ENCODE results near the gene LENG8.

Gene LENG8

GRCh38 chr19:54448774-54449700 lies at the start of gene LENG8:
Gene LENG8 (plus strand): TSS chr19:54449199. CDS start chr19:54451345, 2,146 bp downstream.
- peak; percentile 94 to 95 (median 95) for DNase-seq (ENCODE audit: low read depth in 2 of 3, low spot score in 1 of 3)

DNA sequence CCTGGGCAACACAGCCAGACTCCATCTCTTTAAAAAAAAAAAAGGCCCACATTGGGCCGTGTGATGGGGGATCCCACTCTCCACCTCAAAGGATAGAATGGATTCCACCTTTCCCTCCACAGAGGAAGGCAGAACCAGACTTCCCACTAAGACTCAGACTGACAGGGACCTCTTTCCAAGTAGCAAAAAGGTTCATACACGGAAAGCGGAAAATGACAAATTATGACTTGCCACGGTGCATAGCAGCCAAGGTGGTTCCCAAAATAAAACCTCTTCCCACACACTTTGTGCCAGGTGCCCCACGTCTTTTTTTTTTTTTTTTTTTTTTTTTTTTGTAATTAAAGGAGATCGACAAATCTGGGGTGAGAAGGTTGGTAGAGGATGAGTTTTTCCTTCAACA lies 48.1 kb upstream of the LENG8 start:
- no peak for DNase-seq (ENCODE audit: low read depth in 2 of 3, low spot score in 1 of 3)

- no peak for DNase-seq (ENCODE audit: low read depth in 2 of 3, low spot score in 1 of 3)
Measured at GRCh38 chr19:54403054-54403453, 45.9 kb upstream of the LENG8 start.

DNA sequence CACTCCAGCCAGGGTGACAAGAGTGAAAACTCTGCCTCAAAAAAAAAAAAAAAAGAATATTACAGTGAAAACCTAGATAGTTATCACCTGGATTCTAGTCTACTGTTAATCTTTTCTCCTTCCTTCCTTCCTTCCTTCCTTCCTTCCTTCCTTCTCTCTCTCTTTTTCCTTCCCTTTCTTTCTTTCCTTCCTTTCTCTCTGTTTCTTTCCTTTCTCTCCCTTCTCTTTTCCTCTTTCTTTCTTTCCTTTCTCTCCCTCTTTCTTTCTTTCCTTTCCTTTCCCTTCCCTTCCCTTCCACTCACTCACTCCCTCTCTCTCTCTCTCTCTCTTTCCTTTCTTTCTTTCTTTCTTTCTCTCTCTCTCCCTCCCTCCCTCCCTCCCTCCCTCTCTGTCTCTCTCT lies 43.4 kb upstream of the LENG8 start:
- no peak for DNase-seq (ENCODE audit: low read depth in 2 of 3, low spot score in 1 of 3)

DNA sequence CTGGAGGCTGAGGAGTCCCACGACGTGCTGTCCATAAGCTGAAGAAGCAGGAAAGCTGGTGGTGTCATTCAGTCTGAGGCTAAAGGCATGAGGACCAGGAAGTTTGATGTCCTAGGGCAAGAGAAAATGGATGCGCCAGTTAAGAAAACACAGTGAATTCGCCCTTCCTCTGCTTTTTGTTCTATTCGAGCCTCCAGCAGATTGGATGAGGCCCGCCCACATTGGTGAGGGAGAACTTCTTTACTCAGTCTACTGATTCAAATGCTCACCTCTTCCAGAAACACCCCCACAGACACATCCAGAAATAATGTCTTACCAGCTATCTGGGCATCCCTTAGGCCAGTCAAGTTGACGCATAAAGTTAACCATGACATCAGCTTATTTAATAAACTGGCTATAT lies 41.2 kb upstream of the LENG8 start:
- no peak for DNase-seq (ENCODE audit: low read depth in 2 of 3, low spot score in 1 of 3)

GRCh38 chr19:54408456-54409026 lies 40.5 kb upstream of the LENG8 start:
- no peak for DNase-seq (ENCODE audit: low read depth in 2 of 3, low spot score in 1 of 3)

DNA sequence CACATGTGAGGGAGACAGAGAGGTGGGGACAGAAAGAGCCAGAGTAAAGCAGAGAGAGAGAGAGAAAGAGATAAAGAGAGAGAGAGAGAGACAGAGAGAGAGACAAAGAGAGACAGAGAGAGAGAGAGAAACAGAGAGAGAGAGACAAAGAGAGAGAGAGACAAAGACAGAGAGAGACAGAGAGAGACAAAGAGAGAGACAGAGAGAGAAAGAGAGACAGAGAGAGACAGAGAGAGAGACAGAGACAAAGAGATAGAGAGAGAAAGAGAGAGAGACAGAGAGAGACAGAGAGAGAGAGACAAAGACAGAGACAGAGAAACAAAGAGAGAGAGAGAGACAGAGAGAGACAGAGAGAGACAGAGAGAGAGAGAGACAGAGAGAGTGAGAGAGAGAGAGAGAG lies 38.0 kb upstream of the LENG8 start:
- no peak for DNase-seq (ENCODE audit: low read depth in 2 of 3, low spot score in 1 of 3)

DNA sequence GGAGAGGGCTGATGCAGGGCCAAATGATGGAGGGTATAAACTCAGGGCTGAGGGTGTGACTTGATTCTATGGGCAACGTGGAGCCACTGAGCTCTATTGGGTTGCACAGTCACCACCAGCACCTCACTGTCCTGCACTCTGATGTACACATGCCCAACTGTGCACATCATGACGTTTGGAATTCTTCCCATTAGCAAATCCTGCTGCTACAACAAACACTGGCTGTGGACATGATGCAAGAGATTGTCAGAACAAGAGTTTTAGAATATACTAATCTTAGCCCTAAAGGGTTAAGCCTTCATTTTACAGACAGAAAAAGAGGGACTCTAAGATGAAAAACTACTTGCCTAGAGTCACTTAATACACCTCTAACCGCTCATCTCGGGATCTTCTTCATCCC lies 36.1 kb upstream of the LENG8 start:
- no peak for DNase-seq (ENCODE audit: low read depth in 2 of 3, low spot score in 1 of 3)

DNA sequence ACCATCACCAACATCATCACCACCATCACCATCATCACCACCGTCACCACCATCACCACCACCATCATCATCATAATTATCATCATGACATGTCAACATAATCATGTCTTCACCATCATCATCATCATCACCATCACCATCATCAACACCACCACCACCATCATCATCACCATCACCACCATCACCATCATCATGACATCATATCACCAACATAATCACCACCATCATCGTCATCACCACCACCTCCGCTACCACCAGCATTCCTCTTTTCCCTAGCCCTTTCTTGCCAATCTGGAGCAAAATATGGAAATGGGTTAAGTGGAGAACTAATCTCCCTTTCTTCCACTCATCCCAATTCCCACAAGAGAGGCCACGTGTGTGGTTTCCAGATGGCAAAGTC lies 34.8 kb upstream of the LENG8 start:
- no peak for DNase-seq (ENCODE audit: low read depth in 2 of 3, low spot score in 1 of 3)

DNA sequence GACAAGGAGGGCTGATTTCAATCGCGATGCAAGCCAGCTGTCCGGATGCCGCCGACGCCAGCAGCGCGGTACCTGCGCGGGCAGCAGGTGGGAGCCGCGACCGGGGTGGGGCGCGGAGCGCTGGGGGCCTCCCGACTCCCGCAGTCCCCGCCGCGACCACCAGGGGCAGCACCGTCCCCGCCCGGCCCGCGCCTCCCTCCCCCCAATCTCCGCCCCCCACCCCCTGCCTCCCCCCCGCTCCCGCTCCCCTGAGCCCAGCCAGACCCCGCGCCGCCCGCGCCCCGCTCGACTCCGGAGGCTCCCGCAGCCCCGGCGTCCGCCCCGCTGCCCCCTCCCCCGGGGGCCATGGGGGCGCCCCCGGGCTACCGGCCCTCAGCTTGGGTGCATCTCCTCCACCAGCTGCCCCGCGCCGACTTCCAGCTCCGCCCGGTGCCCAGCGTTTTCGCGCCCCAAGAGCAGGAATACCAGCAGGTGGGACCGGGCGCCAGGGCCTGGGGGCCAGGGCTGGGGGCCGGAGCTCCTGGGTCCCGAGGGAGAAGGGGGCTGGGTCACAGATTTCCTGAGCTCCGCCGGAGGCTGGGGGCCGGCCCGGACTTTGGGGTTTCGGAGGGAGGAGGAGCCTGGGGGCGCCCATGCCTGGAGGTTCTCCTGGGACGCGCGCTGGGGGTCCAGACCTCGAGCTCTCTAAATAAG lies 33.6 kb upstream of the LENG8 start, which contains the start of gene TTYH1:
TTYH1 (plus strand) TSS at position 257 of the 693 bp plus-strand sequence; CDS start at position 346, 89 bp downstream.
- peak in 2 of 3 donors; percentile 30 to 50 for DNase-seq (ENCODE audit: low read depth in 2 of 3, low spot score in 1 of 3)

GRCh38 chr19:54415901-54416673 lies 32.9 kb upstream of the LENG8 start:
- no peak for DNase-seq (ENCODE audit: low read depth in 2 of 3, low spot score in 1 of 3)

DNA sequence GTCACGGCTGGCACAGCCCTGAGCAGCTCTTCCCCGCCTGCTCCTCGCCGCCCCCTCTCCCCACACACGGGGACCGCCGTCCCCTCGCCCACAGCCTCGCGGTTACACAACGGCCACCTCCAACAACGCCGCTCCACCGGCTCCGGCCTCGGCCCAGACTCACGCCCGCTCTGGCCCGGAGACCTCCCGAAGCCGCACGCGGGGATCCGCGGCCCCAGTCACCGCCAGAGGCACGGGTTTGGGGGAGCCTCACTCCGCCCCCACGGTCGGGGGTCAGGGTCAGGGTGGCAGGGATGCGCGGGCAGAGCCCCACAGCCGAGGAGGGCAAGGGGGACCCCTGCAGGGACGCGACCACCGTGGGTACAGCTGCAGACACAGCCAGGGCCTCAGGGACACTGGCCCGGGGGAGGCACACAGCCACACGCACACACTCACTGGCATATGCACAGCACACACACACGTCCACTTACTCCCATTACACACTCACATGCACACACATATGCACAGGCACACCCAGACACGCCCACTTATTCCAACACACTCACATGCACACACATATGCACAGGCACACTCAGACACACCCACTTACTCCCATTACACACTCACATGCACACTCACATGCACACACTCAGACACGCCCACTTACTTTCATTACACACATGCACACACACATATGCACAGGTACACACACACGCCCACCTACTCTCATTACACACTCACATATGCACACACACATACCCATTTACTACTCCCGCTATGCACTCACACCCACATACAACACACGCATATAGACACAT lies 32.1 kb upstream of the LENG8 start:
- DNase-seq (ENCODE audit: low read depth in 2 of 3, low spot score in 1 of 3) = no peak

DNA sequence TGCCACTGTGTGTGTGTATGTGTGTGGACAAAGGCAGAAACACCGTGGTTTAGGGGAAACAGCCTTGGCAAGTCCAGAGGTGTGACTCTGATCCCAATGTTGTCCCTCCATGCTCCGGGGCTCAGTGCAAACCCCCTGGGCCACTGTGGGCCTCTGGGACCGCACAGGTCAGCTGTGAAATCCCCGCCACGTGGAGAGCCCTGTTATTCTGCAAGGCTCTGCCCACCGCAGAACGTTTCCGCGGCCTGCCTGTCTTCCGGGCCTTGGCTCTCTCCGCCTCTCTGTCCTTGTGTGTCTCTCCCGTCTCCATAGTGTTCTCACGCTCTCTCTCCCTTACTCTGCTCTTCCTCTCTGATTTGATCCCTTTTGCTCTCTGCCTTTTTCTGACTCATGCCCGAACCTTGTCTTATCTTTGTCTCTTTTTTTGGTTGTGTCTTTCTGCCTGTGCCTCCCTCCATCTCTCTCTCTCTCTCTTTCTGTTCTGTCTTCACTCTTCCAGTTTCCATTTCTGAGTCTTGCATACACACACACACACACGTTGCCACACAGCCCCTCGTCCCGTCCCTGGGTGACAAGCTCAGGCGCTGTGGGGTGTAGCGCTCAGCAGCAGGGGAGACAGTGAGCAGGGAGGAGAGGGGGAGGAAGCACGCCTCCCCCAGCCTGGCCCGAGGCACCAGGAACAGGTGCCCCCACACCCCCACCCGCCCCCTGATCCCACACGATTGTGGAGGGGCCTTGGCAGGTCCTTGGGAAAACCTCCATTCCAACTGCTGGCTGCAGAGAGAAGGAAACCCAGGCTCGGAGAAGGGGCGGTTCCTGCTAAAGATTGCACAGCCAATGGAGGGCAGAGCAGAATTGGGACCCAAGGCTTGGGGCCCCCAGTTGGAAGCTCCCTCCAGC lies 30.7 kb upstream of the LENG8 start:
- no peak for DNase-seq (ENCODE audit: low read depth in 2 of 3, low spot score in 1 of 3)

- DNase-seq (ENCODE audit: low read depth in 2 of 3, low spot score in 1 of 3) = no peak
Measured at GRCh38 chr19:54418930-54419800, 29.8 kb upstream of the LENG8 start.

DNA sequence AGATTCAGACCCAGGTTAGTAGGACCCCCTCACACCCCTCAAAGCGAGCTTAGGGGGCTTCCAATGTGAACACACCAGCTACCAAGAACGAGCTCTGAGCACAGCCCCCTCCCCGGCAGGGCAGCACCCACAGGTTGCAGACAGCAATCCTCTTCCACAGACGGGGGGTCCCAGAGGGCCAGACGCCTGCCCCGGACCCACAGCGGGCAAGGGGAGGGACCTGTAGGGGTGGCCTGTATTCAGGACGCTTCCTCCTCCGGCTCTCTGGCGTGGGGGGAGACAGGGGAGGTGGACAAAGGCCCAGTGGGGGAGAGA lies 29.0 kb upstream of the LENG8 start:
- no peak for DNase-seq (ENCODE audit: low read depth in 2 of 3, low spot score in 1 of 3)

DNA sequence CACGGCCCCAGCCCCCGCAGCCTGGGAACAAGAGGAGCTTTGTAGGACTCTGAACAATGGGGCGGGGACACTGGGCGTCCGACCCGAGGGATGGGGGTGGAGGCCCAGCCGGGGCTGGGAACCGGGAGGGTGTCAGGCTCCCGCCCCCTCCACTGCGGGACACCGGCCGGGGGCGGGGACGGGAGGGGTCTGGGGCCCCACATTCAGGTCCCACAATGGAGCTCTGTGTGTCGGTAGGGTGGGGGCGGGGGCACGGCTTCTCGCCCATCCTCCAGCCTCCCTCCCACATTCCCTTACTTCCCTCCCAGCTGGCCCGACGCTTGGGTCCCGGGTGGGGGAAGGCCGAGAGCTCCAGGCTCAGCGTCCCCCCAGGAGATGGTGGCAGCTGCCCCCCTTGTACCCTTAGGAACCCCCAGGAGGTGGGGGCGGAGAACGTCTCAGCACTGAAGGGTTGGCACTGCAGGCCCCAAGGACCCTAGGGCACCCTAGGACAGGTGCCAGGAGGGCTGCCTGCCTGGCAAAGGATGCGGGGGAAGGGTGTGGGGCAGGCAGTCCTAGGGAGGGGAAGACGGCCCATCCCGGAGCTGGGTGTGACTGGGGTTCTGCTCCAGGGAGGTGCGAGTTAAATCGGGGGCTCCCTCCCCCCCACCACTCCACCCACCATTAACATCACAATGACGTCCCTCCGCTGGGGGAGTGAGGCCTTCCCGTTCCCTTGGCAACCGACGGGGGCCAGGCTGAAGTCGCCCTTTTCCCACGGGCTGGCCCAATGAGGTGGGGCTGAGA lies 28.4 kb upstream of the LENG8 start:
- DNase-seq (ENCODE audit: low read depth in 2 of 3, low spot score in 1 of 3) = no peak

DNA sequence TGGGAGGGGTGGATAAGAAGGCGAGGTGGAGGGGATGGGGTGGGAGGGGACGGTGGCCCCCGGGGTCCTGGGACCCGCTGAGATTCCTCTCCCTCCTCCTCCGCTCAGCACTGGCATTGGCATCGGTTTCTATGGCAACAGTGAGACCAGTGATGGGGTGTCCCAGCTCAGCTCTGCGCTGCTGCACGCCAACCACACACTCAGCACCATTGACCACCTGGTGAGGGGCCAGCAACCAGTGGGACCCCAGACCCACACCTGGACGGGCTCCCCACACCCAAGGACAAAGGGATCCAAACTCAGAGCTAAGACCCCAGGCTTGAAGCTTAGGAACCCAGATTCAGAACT lies 27.9 kb upstream of the LENG8 start:
- DNase-seq (ENCODE audit: low read depth in 2 of 3, low spot score in 1 of 3) = no peak

- DNase-seq (ENCODE audit: low read depth in 2 of 3, low spot score in 1 of 3) = no peak
Measured at GRCh38 chr19:54421521-54421920, 27.5 kb upstream of the LENG8 start.

Measured in stimulated activated CD4-positive, alpha-beta T cell treated with anti-CD3 and anti-CD28 coated beads, Interleukin-12 subunit alpha, Interleukin-12 subunit beta, amount 100 ng/mL, for 48 hours (primary cell).